GM21528 (cell line): ENCODE results near the gene SMARCC1.

Source experiments
- ATAC-seq: cut with Tn5 transposase; IDR thresholded peaks from one replicate; pipeline ENCODE4 v1.9.1; 2021; ENCODE audit warnings: mild to moderate bottlenecking, moderate library complexity; ENCODE audit not compliant: unreplicated experiment, low FRiP score

Gene SMARCC1

DNA sequence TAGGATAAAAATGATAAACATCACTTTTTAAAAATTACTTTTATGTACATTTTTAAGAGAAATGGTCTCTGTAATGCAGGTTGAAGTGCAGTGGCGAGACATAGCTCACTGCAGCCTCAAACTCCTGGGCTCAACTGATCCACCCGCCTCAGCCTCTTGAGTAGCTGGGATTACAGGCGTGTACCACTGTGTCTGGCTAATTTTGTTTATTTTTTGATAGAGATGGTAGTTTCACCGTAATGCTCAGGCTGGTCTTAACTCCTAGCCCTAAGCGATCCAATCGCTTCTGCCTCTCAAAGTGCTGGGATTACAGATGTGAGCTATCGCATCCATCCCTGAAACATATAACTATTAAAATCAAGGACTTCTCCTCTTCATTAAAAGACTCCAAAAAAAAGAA lies 140.0 kb downstream of the SMARCC1 start:
- no peak for ATAC-seq

- ATAC-seq: no peak
These were observed 144.8 kb downstream of the SMARCC1 start for GRCh38 chr3:47636921-47637320.

DNA sequence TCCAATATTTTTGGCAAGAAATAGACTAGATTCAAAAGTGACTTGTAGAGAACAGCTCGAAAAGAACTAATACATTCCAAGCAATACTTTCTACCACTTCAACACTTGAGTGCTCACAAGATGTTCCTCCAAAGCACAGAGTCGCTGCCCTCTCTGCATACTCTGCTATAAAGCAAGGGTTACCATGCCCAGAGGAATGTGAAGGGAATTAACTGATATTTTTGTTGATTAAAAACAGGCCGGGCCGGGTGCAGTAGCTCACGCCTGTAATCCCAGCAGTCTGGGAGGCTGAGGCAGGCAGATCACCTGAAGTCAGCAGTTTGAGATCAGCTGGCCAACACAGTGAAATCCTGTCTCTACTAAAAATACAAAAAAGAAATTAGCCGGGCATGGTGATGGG lies 145.5 kb downstream of the SMARCC1 start:
- no peak for ATAC-seq

- no peak for ATAC-seq
These were observed 146.2 kb downstream of the SMARCC1 start for GRCh38 chr3:47635536-47635935.

DNA sequence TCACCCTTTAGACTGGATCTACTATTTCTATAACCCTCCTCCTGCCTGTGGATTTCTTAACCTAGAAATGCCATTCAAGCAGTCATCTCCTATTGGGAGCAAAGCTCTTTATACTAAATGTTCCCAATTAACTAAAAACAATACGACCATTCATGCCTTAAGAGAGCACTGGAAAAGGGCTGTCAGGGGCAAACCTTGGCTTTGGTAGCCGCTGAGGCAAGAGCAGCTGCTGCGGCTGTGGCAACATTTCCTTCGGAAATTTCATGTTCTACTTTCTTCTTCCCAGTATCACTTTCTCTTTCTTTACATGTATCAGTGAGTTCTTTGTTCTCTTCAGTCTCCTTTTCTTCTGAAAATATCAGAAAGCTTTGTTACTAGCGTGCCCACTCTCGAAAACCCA lies 146.7 kb downstream of the SMARCC1 start:
- no peak for ATAC-seq

- ATAC-seq: no peak
These were observed 150.9 kb downstream of the SMARCC1 start for GRCh38 chr3:47630810-47631209.

DNA sequence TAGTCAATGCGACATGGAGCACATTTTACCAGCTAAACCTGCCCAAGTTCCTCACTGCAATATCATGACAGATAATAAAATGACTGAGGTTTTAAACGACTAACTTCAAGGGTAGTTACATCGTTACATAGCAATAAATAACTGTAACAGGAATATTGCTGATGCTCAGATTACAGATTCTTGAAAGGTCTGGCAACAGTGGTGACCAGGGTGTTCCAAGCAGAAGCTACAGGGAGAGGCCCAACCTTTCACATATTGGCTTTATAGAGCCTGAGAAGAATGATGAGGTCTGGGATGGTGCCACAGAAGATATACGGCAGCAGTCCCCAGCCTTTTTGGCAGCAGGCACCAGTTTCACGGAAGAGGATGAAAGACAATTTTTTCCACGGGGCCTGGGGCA lies 151.9 kb downstream of the SMARCC1 start:
- ATAC-seq: no peak

DNA sequence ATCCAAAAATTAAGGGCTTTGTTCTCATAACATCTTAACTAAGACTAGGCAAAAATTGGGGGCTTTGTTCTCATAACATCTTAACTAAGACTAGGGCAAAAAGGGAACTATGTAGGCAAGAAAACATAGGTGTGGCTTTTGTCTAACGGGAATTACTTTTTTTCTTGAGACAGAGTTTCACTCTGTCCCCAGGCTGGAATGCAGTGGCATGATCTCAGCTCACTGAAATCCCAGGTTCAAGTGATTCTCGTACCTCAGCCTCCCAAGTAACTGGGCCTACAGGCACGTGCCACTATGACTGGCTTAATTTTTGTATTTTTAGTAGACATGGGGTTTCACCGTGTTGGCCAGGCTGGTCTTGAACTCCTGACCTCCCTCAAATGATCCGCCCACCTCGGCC lies 153.3 kb downstream of the SMARCC1 start:
- no peak for ATAC-seq

GRCh38 chr3:47622671-47623461 lies 158.8 kb downstream of the SMARCC1 start:
- no peak for ATAC-seq

DNA sequence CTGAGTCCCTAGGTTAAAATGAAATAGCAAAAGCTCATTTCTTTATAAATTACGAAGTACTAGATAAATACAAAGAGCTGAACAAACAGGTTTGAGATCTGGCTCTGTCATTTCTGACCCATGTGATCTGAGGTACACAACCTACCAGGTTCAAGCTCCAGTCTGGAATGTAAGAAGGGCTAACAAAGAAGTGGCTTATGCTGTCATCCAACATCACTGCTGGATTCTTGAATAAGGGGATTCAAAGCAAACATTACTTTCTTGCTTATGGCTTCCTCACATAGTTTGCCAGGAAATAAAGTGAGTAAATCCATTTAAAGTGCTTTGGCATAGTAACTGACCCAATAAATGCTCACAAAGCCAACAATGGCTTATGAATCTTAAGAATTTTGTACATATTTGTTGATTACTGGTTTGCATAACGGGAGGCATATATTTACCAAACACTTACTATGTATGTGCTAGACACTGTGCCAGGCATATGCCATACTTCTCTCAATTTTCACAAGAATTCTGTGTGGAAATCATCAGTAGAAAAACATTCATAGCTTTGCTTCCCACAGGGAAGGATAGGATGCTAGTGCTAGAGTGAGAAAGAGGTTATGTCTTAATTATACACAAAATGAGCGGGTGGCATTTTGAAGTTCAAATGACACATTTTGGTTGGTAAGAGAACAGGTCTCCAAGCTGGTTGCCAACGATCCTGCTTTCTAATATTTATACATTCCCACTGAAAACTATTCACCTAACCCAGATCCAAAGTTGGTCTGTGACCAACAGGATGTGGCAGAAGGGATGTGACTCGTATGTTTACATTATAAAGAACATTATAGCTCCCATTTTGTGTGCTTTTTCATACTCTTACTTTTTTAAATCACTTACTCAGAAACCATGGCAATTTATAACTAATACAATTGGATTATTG lies 164.3 kb downstream of the SMARCC1 start:
- no peak for ATAC-seq

DNA sequence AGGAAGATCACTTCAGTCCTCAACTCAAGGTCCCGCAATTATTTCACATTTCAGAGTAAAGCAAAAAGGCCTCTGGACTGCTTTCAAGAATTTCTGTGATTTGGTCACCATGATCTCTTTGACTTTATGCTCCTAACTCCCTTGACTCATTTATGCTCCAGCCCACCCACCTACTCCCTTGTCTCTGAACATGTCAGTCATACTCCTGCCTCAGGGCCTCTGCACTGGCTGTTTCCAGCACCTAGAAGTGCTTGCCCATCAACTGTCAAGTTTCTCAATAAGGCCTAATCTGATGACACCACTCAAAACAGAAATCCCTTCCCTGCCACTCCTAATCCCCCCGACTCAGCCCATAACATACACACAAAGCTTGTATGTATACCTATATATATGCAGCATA lies 166.9 kb downstream of the SMARCC1 start:
- no peak for ATAC-seq

DNA sequence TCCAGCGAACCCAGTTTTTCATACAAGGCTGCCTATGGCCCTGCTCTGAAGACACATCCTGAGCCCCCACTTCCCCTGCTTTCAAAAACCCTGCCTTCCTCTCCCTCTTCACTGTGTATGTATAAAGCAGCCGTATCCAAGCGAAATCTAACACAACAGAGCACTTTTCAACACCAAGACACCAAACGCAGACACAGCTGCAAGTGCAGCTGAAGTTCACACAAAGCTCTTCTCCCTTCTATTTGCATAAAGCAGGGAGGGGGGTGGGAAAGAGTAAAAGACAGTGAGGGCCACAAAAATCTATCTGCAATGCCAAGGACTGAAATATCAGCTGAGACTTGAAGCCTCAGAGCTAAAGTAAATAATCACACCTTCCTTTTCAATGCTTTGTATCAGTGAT lies 168.0 kb downstream of the SMARCC1 start:
- no peak for ATAC-seq

DNA sequence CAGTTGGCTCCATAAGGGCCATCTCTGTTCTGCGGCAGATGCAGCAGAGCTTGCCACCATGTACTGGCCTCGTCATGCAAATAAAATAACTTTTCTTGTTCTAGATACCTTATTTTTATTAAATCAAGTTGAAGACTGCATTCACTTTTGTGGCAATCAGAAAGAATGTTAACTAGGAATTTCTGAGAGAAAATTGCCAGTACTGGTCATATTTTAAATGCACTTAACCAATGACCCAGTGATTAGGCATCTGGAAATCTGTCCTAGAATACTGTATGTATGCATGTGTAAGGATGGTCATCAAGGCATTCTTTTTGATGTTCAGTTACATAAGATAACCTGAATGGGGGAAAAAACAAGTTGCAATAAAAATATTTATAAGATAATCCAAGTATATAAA lies 168.8 kb downstream of the SMARCC1 start:
- no peak for ATAC-seq

DNA sequence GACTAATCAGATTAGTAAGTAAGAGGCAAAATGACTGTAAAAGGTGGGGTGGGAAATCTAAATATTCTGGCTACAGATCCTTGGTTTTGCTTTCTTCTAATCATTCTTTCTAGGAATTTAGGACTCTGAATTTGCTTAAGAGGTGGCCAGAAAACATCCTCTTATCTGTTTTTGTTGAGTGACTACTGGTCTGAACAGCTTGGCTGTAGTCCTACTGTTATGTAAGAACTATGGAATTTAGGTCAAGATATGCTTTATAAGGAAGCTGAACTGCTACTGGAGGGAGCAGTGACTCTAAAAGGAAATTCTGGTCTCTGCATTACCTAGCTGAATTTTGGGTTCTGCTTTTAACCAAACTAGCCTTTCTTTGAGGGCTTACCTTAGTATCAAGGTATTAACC lies 169.5 kb downstream of the SMARCC1 start:
- ATAC-seq: no peak

DNA sequence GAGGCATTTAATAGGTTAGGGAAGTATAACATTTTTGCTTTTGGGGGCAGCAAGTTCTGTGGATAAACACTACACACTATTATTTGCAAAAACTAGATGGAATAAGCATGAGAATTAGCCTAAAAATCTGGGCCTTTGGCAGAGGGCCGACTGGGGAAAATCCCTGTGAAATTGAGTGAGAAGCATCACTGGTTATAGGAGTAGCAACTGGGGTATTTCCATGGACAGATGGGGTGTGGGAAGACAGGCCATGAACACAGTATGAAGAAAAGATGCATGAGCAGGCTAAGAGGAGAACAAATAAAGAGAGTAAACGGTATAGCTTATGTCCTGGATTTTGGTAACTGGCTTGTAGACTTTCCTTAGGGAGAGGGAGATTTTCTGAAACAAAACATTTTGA lies 170.1 kb downstream of the SMARCC1 start:
- no peak for ATAC-seq

GRCh38 chr3:47610583-47610982 lies 171.1 kb downstream of the SMARCC1 start:
- ATAC-seq: no peak

- ATAC-seq: no peak
These were observed 174.4 kb downstream of the SMARCC1 start for GRCh38 chr3:47607335-47607734.

- no peak for ATAC-seq
These were observed 175.5 kb downstream of the SMARCC1 start for GRCh38 chr3:47606165-47606564.

DNA sequence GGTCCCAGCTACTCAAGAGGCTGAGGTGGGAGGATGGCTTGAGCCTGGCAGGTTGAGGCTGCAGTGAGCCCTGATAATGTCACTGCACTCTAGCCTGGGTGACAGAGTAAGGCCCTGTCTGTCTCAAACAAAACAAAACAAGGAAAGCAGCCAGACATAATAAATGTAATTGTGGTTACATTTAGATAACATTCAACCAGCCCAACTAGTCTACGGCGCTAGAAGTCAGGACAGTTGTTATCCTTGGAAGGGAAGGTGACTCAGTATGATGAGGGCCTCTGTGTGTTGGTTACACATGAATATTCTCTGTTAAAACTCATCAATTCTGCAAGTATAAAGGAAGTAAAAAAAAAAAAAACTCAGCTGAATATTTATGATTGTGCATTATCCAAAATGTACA lies 176.0 kb downstream of the SMARCC1 start:
- no peak for ATAC-seq

- no peak for ATAC-seq
These were observed 177.5 kb downstream of the SMARCC1 start for GRCh38 chr3:47604145-47604544.

DNA sequence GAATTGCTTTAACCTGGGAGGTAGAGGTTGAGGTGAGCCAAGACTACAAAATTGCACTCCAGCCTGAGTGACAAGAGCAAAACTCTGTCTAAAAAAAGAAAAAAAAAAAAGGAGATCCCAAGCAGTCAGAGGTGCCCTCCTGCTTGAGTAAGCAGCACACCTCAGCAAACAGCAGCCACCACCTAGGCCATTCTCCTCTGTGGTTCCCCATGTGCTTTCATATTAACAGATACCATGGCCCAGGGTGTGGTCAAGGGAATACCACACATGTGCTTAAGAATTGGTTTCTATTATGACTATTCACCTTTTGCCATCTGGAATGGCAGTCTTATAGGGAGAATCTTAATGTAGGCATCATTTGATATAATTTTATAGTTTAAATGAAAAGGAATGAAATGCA lies 178.4 kb downstream of the SMARCC1 start:
- no peak for ATAC-seq

- ATAC-seq: no peak
These were observed 180.4 kb downstream of the SMARCC1 start for GRCh38 chr3:47601281-47601680.
